ENCODE results near the gene STT3B. TPM values are rescaled to one million over a fixed set of nuclear protein-coding genes. Genes with fewer than 3 reads are reported as not detected.

Gene STT3B
- total RNA-seq, 1 donor from 2014 or later, result 180 TPM

DNA sequence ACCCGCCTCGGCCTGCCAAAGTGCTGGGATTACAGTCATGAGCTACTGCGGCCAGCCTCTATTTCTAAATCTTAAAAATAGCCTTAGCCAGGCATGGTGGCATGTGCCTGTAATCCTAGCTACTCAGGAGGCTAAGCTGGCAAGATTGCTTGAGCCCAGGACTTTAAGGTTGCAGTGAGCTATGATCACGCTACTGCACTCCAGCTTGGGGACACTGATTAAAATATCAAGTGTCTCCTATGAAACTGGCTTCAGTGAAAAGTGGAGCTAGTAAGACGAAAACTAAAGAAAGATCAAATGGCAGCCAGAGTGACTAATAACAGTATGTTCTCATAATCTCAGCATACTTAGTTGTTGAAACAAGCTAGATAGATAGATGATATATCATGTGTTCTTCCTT lies 112.5 kb downstream of the STT3B start:
- H3K36me3 Mint-ChIP-seq, result peaks cover 53% of the 10 kb centered on the region
- H3K9me3 Mint-ChIP-seq, result peaks cover 32% of the 10 kb centered on the region
- no peak for DNase-seq (ENCODE audit: extremely low spot score, unreplicated experiment)
- TF ChIP-seq, protein P1, sequence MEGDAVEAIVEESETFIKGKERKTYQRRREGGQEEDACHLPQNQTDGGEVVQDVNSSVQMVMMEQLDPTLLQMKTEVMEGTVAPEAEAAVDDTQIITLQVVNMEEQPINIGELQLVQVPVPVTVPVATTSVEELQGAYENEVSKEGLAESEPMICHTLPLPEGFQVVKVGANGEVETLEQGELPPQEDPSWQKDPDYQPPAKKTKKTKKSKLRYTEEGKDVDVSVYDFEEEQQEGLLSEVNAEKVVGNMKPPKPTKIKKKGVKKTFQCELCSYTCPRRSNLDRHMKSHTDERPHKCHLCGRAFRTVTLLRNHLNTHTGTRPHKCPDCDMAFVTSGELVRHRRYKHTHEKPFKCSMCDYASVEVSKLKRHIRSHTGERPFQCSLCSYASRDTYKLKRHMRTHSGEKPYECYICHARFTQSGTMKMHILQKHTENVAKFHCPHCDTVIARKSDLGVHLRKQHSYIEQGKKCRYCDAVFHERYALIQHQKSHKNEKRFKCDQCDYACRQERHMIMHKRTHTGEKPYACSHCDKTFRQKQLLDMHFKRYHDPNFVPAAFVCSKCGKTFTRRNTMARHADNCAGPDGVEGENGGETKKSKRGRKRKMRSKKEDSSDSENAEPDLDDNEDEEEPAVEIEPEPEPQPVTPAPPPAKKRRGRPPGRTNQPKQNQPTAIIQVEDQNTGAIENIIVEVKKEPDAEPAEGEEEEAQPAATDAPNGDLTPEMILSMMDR (conservative IDR thresholded peaks at IDR 0.05), result no peak
- H3K4me3 Mint-ChIP-seq, result no peak overlapping the region
- H3K4me1 Mint-ChIP-seq (ENCODE audit: unreplicated experiment), result no peaks in the 10 kb centered on the region
- no peaks in the 10 kb centered on the region for H3K27me3 Mint-ChIP-seq
- H3K27ac Mint-ChIP-seq, result no peak overlapping the region

DNA sequence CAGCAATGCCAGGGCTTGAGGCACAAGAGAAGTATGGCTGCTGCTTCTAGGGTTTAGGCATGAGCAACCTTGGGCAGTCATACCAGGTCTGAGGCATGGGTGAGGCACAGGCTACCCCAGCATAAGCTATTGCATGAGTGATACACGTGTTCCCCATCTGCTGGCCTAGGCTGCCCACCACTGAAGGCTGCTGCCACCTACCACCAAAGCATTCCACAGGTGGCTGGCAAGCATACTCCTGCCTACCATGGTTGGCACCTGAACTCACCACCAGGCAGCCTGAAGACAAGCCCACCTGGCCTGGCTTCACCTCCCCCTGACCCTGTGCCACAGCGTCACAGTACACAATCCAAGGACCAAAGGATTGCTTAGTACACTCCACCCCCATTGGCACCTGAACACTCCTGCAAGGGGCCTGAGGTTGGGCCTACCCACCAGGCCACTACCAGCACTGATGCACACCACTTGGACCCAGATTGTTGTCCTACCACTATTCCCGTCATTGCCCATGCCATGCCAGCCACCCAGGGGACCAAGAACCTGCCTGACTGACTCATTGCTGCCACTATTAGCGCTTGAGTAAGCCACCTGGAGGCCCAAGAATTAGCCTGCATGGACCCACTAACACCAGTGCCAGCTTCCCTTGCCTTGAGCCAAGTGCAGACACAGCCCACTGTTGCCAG lies 115.7 kb downstream of the STT3B start:
- no peak for DNase-seq (ENCODE audit: extremely low spot score, unreplicated experiment)
- TF ChIP-seq, protein P1 (conservative IDR thresholded peaks at IDR 0.05), result no peak
- H3K27ac Mint-ChIP-seq, result no peak overlapping the region
- H3K27me3 Mint-ChIP-seq, result no peaks in the 10 kb centered on the region
- H3K9me3 Mint-ChIP-seq, result peaks cover 36% of the 10 kb centered on the region
- no peaks in the 10 kb centered on the region for H3K4me1 Mint-ChIP-seq (ENCODE audit: unreplicated experiment)
- peaks cover 66% of the 10 kb centered on the region for H3K36me3 Mint-ChIP-seq
- no peak overlapping the region for H3K4me3 Mint-ChIP-seq

DNA sequence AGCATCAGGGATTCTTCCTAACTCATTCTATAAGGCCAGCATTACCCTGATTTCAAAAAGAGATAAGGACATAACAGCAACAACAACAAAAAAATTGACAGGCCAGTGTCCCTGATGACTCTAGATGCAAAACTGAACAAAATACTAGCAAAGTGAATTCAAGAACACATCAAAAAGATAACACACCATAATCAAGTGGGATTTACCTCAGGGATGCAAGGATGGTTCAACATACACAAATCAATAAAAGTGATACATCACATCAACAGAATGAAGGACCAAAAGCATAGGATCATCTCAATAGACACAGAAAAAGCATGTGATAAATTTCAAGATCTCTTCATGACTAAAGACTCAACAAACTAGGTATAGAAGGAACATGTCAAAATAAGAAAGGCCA lies 119.6 kb downstream of the STT3B start:
- TF ChIP-seq, protein P1 (conservative IDR thresholded peaks at IDR 0.05), result no peak

DNA sequence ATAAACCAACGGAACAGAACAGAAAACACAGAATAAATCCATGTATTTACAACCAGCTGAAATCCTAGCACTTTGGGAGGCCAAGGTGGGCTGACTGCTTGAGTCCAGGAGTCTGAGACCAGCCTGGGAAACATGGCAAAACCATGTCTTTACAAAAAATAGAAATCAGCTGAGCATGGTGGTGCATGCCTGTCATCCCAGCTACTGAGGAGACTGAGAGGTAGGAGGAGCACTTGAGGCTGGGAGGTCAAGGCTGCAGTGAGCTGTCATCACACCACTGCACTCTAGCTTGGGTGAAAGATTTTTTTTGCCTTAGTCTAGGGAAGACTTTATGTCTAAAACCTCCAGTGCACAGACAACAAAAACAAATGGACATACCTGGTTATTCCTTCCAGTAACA lies 120.7 kb downstream of the STT3B start:
- TF ChIP-seq, protein P1 (conservative IDR thresholded peaks at IDR 0.05), result no peak
- DNase-seq (ENCODE audit: extremely low spot score, unreplicated experiment), result no peak
- no peak overlapping the region for H3K4me3 Mint-ChIP-seq
- H3K36me3 Mint-ChIP-seq, result peaks cover 72% of the 10 kb centered on the region
- peaks cover 44% of the 10 kb centered on the region for H3K9me3 Mint-ChIP-seq
- no peaks in the 10 kb centered on the region for H3K4me1 Mint-ChIP-seq (ENCODE audit: unreplicated experiment)
- no peak overlapping the region for H3K27ac Mint-ChIP-seq
- no peaks in the 10 kb centered on the region for H3K27me3 Mint-ChIP-seq

More for the DNA sequence above, 119.6 kb downstream of the STT3B start:
- H3K9me3 Mint-ChIP-seq, result peaks cover 41% of the 10 kb centered on the region
- H3K4me1 Mint-ChIP-seq (ENCODE audit: unreplicated experiment), result no peaks in the 10 kb centered on the region
- H3K4me3 Mint-ChIP-seq, result no peak overlapping the region
- DNase-seq (ENCODE audit: extremely low spot score, unreplicated experiment), result no peak
- H3K36me3 Mint-ChIP-seq, result peaks cover 72% of the 10 kb centered on the region
- H3K27me3 Mint-ChIP-seq, result no peaks in the 10 kb centered on the region
- peak overlapping the region; percentile 7 for H3K27ac Mint-ChIP-seq

GRCh38 chr3:31654998-31655397 lies 122.3 kb downstream of the STT3B start:
- no peak overlapping the region for H3K27ac Mint-ChIP-seq
- peaks cover 34% of the 10 kb centered on the region for H3K9me3 Mint-ChIP-seq
- DNase-seq (ENCODE audit: extremely low spot score, unreplicated experiment), result no peak
- H3K36me3 Mint-ChIP-seq, result peaks cover 57% of the 10 kb centered on the region
- no peaks in the 10 kb centered on the region for H3K27me3 Mint-ChIP-seq
- no peak overlapping the region for H3K4me3 Mint-ChIP-seq
- TF ChIP-seq, protein P1 (conservative IDR thresholded peaks at IDR 0.05), result no peak
- no peaks in the 10 kb centered on the region for H3K4me1 Mint-ChIP-seq (ENCODE audit: unreplicated experiment)
